GM12878 (cell line): ENCODE results near the gene COPS6. TPM values are rescaled to one million over a fixed set of nuclear protein-coding genes. Genes with fewer than 3 reads are reported as not detected.

Source experiments
- BACH1 ChIP-seq: fragments of 450-650 bp; IDR thresholded peaks from 2 replicates; pipeline ENCODE4 v1.6.1; 2017; ENCODE audit warnings: mild to moderate bottlenecking, borderline replicate concordance
- CBX5 ChIP-seq: sonication (generic); IDR thresholded peaks from 2 replicates; pipeline ENCODE4 v1.6.1; 2016; ENCODE audit warnings: low read depth, moderate library complexity, mild to moderate bottlenecking, inconsistent platforms
- CHD2 ChIP-seq: IDR thresholded peaks from 2 replicates; pipeline ENCODE4 v1.6.1; 2011; ENCODE audit warnings: low read depth, low read length, improper control_type of control experiment, borderline replicate concordance
- GATAD2B ChIP-seq: fragments of 450-650 bp; conservative IDR thresholded peaks from 2 replicates; pipeline ENCODE4 v1.6.1; 2017; ENCODE audit warnings: low read depth, mild to moderate bottlenecking, moderate library complexity
- IRF4 ChIP-seq: IDR thresholded peaks from 2 replicates; pipeline ENCODE4 v1.6.1; 2011; ENCODE audit warnings: low read depth, low read length
- LARP7 ChIP-seq: fragments of 450-650 bp; IDR thresholded peaks from 2 replicates; pipeline ENCODE4 v1.6.1; 2017; ENCODE audit warnings: mild to moderate bottlenecking
- MEF2B ChIP-seq: fragments of 450-650 bp; IDR thresholded peaks from 2 replicates; pipeline ENCODE4 v1.6.1; 2018; ENCODE audit warnings: mild to moderate bottlenecking, moderate library complexity; ENCODE audit not compliant: partially characterized antibody, poor library complexity, severe bottlenecking
- MTA2 ChIP-seq: fragments of 450-650 bp; IDR thresholded peaks from 2 replicates; pipeline ENCODE4 v1.6.1; 2016; ENCODE audit warnings: low read depth, mild to moderate bottlenecking, moderate library complexity
- NR2C2 ChIP-seq: IDR thresholded peaks from 2 replicates; pipeline ENCODE4 v1.6.1; 2011; ENCODE audit warnings: borderline replicate concordance, low read depth; ENCODE audit not compliant: control insufficient read depth, insufficient read length
- NRF1 ChIP-seq: conservative IDR thresholded peaks from 2 replicates; pipeline ENCODE4 v1.6.1; 2011; ENCODE audit warnings: mild to moderate bottlenecking, low read depth, low read length, improper control_type of control experiment
- PAX5 ChIP-seq: IDR thresholded peaks from 2 replicates; pipeline ENCODE4 v1.6.1; 2011; ENCODE audit warnings: low read depth, low read length, borderline replicate concordance
- POLR2AphosphoS2 ChIP-seq: IDR thresholded peaks from 2 replicates; pipeline ENCODE4 v1.6.1; 2011; ENCODE audit warnings: low read depth, mild to moderate bottlenecking, low read length, improper control_type of control experiment, moderate library complexity
- RAD51 ChIP-seq: fragments of 450-650 bp; IDR thresholded peaks from 2 replicates; pipeline ENCODE4 v1.6.1; 2016; ENCODE audit warnings: moderate library complexity, mild to moderate bottlenecking, inconsistent platforms
- RB1 ChIP-seq: fragments of 450-650 bp; formaldehyde crosslinking; IDR thresholded peaks from 2 replicates; pipeline ENCODE4 v1.6.1; 2017; ENCODE audit warnings: mild to moderate bottlenecking, borderline replicate concordance
- REST ChIP-seq: IDR thresholded peaks from 2 replicates; pipeline ENCODE4 v1.6.1; 2012; ENCODE audit warnings: mild to moderate bottlenecking, low read depth, low read length
- SKIL ChIP-seq: fragments of 450-650 bp; IDR thresholded peaks from 2 replicates; pipeline ENCODE4 v1.6.1; 2017; ENCODE audit warnings: mild to moderate bottlenecking, low read depth, inconsistent platforms; ENCODE audit not compliant: poor library complexity, severe bottlenecking
- SMARCA5 ChIP-seq: fragments of 450-650 bp; IDR thresholded peaks from 2 replicates; pipeline ENCODE4 v1.6.1; 2017; ENCODE audit warnings: mild to moderate bottlenecking
- SMC3 ChIP-seq: IDR thresholded peaks from 2 replicates; pipeline ENCODE4 v1.6.1; 2011; ENCODE audit warnings: low read length, improper control_type of control experiment, borderline replicate concordance
- TAF1 ChIP-seq: IDR thresholded peaks from 2 replicates; pipeline ENCODE4 v1.6.1; 2011; ENCODE audit warnings: mild to moderate bottlenecking, low read depth, low read length, borderline replicate concordance
- ZNF384 ChIP-seq: IDR thresholded peaks from 2 replicates; pipeline ENCODE4 v1.6.1; 2012; ENCODE audit warnings: low read depth, mild to moderate bottlenecking, low read length, improper control_type of control experiment, borderline replicate concordance
- polyA plus RNA-seq, 11 experiments: library from polyadenylated mRNA; depleted of rRNA in 4 of 11; unstranded in 6 of 11; stranded (reverse) in 5 of 11; fragments of >200 nt; fragmentation: Nextera tagmentation in 4 of 11; fragmentation: Illumina TruSeq in 1 of 11; extraction: Ambion mirVana in 4 of 11; extraction: Trizol in 1 of 11; gene quantifications; 1 replicate in 1 of 11; 2 replicates in 10 of 11; pipeline versions ENCODE4 v1.2.1 to v1.2.3, GENCODE V29; 2011 to 2016; ENCODE audit warnings: inconsistent platforms in 2 of 11, missing spikeins in 2 of 11, low read depth in 1 of 11
- total RNA-seq, 4 experiments: library from RNA; depleted of rRNA in 3 of 4; stranded (reverse); fragments of >200 nt in 3 of 4; fragmentation: Illumina TruSeq in 1 of 4; extraction: Trizol in 1 of 4; gene quantifications; 2 replicates each; pipeline versions ENCODE4 v1.2.1 to v1.2.3, GENCODE V29; 2013 to 2021

COPS6 gene
- total and polyA plus RNA-seq, 10 of the 15 experiments (the other 5 are each of a cell fraction or from before 2014, with no cell fraction given): 28.5 to 182 (median 81.5) TPM

GRCh38 chr7:100126239-100126930, 37.6 kb downstream of the COPS6 start (continued):
- no peak for TF ChIP-seq ZNF384
- 0 out of 2 replicates have a peak, but pooled peaks have one; percentile 2 for TF ChIP-seq GATAD2B
- peak; percentile 77 for TF ChIP-seq SMARCA5
- peak; percentile 35; the same call in 1 of the 2 replicates for TF ChIP-seq TAF1
- peak; percentile 61 for TF ChIP-seq RAD51
- TF ChIP-seq POLR2AphosphoS2: no peak
- TF ChIP-seq MEF2B: peak; percentile 18
- TF ChIP-seq CHD2: 0 out of 2 replicates have a peak, but pooled peaks have one; percentile 60
- no peak for TF ChIP-seq NR2C2
- no peak for TF ChIP-seq REST
- no peak for TF ChIP-seq NRF1
- 0 out of 2 replicates have a peak, but pooled peaks have one; percentile 26 for TF ChIP-seq PAX5
- TF ChIP-seq LARP7: peak; percentile 71; the same call in 1 of the 2 replicates
- TF ChIP-seq MTA2: peak; percentile 26; the same call in 1 of the 2 replicates
- 0 out of 2 replicates have a peak, but pooled peaks have one; percentile 10 for TF ChIP-seq SMC3
- TF ChIP-seq RB1: peak; percentile 53; the same call in 1 of the 2 replicates
- 0 out of 2 replicates have a peak, but pooled peaks have one; percentile 70 for TF ChIP-seq CBX5
- no peak for TF ChIP-seq SKIL
- TF ChIP-seq BACH1: peak; percentile 45; the same call in 1 of the 2 replicates
- 0 out of 2 replicates have a peak, but pooled peaks have one; percentile 11 for TF ChIP-seq IRF4
- TF ChIP-seq, all 136 proteins: peak for 21
